Osteoblast (primary cell): ENCODE measurements around the gene SPTY2D1. TPM values are rescaled to one million over a fixed set of nuclear protein-coding genes. Genes with fewer than 3 reads are reported as not detected.

ENCODE experiments used
- DNase-seq: peaks from one replicate; pipeline ENCODE4 v3.0.0; 2011; ENCODE audit warnings: low spot score, mixed read lengths; ENCODE audit not compliant: insufficient read length; ENCODE audit errors: missing footprints
- H2AFZ ChIP-seq: 2 replicates; pipeline ENCODE4 v1.6.0; 2011; ENCODE audit warnings: mild to moderate bottlenecking, low read length
- H3K27ac ChIP-seq: 2 replicates; pipeline ENCODE4 v1.5.1; 2011; ENCODE audit warnings: mild to moderate bottlenecking, low read depth, low read length, moderate library complexity
- H3K27me3 ChIP-seq: 2 replicates; pipeline ENCODE4 v1.6.0; 2012; ENCODE audit warnings: mild to moderate bottlenecking, control low read depth, inconsistent platforms, low read length, moderate library complexity; ENCODE audit not compliant: insufficient read depth
- H3K36me3 ChIP-seq: 2 replicates; pipeline ENCODE4 v1.5.1; 2011; ENCODE audit warnings: mild to moderate bottlenecking, low read length, control low read depth, moderate library complexity; ENCODE audit not compliant: insufficient read depth
- H3K4me1 ChIP-seq: 2 replicates; pipeline ENCODE4 v1.5.1; 2011; ENCODE audit warnings: mild to moderate bottlenecking, low read length, control low read depth, moderate library complexity; ENCODE audit not compliant: insufficient read depth
- H3K4me2 ChIP-seq: 2 replicates; pipeline ENCODE4 v1.6.0; 2011; ENCODE audit warnings: mild to moderate bottlenecking, low read length; ENCODE audit not compliant: insufficient read depth
- H3K4me3 ChIP-seq: fragments of 200-600 bp; sonication (generic); 3 replicates; pipeline ENCODE4 v1.5.1; 2012; ENCODE audit warnings: mild to moderate bottlenecking, low read length, inconsistent platforms; ENCODE audit not compliant: insufficient read depth
- H3K79me2 ChIP-seq: 2 replicates; pipeline ENCODE4 v1.6.0; 2012; ENCODE audit warnings: mild to moderate bottlenecking, low read length, control low read depth, inconsistent platforms; ENCODE audit not compliant: insufficient read depth
- H3K9me3 ChIP-seq: 2 replicates; pipeline ENCODE4 v1.5.1; 2011; ENCODE audit warnings: low read depth, low read length, control low read depth
- H4K20me1 ChIP-seq: 2 replicates; pipeline ENCODE4 v1.6.0; 2012; ENCODE audit warnings: mild to moderate bottlenecking, low read length, control low read depth; ENCODE audit not compliant: insufficient read depth
- total RNA-seq: library from RNA; depleted of rRNA; stranded (reverse); fragments of >200 nt; gene quantifications from 2 replicates; pipeline ENCODE4 v1.2.3, GENCODE V29; 2012
- TF ChIP-seq, protein P1 (sequence below): IDR thresholded peaks from 2 replicates; pipeline ENCODE4 v1.5.1; 2011; ENCODE audit warnings: mild to moderate bottlenecking, low read depth, low read length, moderate library complexity; ENCODE audit errors: extremely low read depth

Gene SPTY2D1
- total RNA-seq, 1 donor = 21.0 TPM

DNA sequence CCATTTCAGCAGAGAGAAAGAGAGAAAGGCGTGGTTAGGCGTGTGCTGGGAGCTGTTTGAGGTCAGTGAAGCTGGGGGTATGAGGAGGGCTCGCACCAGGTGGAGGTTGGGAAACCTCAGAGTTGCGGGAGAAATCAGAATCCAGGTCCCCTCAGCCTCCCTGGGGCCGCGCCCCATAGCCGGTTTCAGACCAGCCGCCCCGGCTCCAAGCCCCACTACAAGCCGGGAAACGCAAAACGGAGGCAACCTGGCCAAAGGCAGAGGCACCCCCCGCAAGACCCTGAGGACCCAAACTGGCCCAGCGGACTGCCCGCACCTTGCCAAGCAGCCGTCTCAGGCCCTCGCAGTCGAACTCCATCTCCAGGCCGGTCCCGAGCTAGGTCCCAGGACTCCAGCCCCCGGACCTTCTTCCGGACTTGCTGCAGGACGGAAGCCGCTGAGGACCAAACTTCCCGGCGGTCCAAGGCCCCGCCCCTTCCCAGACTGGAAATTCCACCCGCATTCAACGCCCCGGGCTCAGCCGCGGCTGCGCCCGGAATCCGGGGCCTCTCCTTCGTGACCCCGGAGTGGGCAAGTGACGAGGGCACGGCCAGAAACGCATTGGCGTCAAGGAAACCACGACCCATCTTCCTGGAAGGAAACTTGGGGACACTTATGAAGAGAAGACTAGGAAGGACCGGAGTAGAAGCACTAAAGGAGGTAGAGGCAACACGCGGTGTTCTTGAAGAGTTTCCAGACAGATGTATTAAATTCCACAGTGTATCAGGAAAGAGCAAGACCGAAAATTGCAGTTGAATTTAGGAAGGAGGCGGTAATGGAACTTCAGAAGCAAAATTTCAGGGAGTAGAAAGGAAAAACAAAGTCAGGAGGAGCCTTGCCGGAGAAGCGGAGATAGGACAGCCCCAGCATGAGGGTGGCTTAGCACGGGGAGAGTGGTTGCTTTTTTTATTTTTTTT is 45.6 kb downstream of the SPTY2D1 start, which contains the start of gene UEVLD:
Gene UEVLD, minus strand, starts transcription at position 438 of the 956 bp plus-strand sequence. Its CDS starts 80 bp downstream, at position 358.
- Histone ChIP-seq H4K20me1 (no peaks in the 10 kb centered on the region), H3K79me2 (peaks cover 79% of the 10 kb centered on the region)

DNA sequence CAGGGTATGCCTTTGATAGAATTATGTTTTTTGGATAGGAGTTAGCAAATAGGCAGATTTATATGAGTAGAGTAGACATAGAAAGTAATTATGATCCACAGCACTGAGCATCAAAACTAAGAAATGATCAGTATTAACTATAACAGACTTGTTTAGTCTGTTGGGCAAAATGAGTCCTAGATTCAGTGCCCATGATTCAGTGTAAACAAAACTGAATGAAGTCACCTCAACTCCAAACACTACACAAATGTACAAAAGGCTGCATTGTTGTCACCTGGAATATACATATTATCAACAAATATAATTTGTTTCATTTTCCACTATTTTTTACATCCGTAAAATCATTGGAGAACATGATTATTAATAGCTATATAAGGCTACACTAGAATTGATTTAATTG is 52.3 kb downstream of the SPTY2D1 start:
- Histone ChIP-seq H2AFZ (no peak overlapping the region), H3K4me3 (no peak overlapping the region), H3K79me2 (peaks cover 34% of the 10 kb centered on the region), H3K27ac (no peak overlapping the region), H4K20me1 (no peaks in the 10 kb centered on the region), H3K27me3 (no peaks in the 10 kb centered on the region), H3K4me2 (no peak overlapping the region), H3K9me3 (no peaks in the 10 kb centered on the region), H3K36me3 (peaks cover 9% of the 10 kb centered on the region), H3K4me1 (no peaks in the 10 kb centered on the region)
- no peak for DNase-seq
- TF ChIP-seq, protein P1, sequence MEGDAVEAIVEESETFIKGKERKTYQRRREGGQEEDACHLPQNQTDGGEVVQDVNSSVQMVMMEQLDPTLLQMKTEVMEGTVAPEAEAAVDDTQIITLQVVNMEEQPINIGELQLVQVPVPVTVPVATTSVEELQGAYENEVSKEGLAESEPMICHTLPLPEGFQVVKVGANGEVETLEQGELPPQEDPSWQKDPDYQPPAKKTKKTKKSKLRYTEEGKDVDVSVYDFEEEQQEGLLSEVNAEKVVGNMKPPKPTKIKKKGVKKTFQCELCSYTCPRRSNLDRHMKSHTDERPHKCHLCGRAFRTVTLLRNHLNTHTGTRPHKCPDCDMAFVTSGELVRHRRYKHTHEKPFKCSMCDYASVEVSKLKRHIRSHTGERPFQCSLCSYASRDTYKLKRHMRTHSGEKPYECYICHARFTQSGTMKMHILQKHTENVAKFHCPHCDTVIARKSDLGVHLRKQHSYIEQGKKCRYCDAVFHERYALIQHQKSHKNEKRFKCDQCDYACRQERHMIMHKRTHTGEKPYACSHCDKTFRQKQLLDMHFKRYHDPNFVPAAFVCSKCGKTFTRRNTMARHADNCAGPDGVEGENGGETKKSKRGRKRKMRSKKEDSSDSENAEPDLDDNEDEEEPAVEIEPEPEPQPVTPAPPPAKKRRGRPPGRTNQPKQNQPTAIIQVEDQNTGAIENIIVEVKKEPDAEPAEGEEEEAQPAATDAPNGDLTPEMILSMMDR = no peak

More for the DNA sequence above, 45.6 kb downstream of the SPTY2D1 start, which contains the start of gene UEVLD:
- Histone ChIP-seq H2AFZ (peak within 1 kb of the TSS; percentile 99), H3K4me2 (peak within 1 kb of the TSS; percentile 96), H3K27me3 (no peaks in the 10 kb centered on the region), H3K4me1 (peaks cover 17% of the 10 kb centered on the region), H3K27ac (peak within 1 kb of the TSS; percentile 92), H3K36me3 (peaks cover 4% of the 10 kb centered on the region), H3K9me3 (no peaks in the 10 kb centered on the region), H3K4me3 (peak within 1 kb of the TSS; percentile 97)
- DNase-seq = peak; percentile 98
- TF ChIP-seq, protein P1 = no peak

DNA sequence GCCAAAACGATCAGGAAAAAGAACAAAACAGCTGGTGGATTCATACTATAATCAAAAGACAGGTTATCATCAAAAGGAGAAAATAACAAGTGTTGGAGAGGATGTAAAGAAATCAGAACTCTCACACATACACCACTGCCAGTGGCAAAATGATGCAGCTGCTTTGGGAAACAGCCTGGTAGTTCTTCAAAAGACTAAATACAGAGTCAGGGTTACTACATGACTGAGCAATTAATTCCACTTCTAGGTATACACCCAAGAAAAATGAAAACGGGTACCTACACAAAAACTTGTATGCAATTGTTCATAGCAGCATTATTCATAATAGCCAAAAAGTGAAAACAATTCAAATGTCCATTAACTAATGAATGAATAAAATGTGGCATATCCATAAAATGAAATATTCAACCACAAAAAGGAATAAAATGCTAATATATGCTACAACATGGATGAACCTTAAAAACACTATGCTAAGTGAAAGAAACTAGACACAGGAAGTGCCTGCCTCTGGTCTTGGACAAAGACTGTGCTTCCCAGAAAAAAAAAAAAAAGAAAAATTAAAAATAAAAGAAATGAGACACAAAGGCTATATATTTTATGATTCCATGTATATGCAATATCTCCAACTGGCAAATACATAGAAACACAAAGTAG is 53.9 kb downstream of the SPTY2D1 start:
- H3K36me3 ChIP-seq = peaks cover 13% of the 10 kb centered on the region
- no peaks in the 10 kb centered on the region for H3K27me3 ChIP-seq
- no peak for DNase-seq
- no peaks in the 10 kb centered on the region for H3K9me3 ChIP-seq
- no peak overlapping the region for H3K4me2 ChIP-seq
- H3K79me2 ChIP-seq = peaks cover 25% of the 10 kb centered on the region
- no peak overlapping the region for H3K27ac ChIP-seq
- no peaks in the 10 kb centered on the region for H3K4me1 ChIP-seq
- H2AFZ ChIP-seq = no peak overlapping the region
- TF ChIP-seq, protein P1 = no peak
- no peaks in the 10 kb centered on the region for H4K20me1 ChIP-seq
- H3K4me3 ChIP-seq = no peak overlapping the region
